HFF-Myc (cell line): ENCODE measurements around the gene F11R.
"Not testable (repeated sequence)": the region's sequence is repeated elsewhere in the genome, so short reads cannot be mapped to it uniquely, and the experiment has no call there.

Experiments used
- DNase-seq: peaks from one replicate; pipeline ENCODE4 v3.0.0-alpha.2; 2011; ENCODE audit warnings: low read depth; ENCODE audit errors: extremely low read depth
- H3K4me3 ChIP-seq: replicated peaks from 2 replicates; pipeline ENCODE4 v1.5.1; 2011; ENCODE audit warnings: low read depth, mild to moderate bottlenecking, control low read depth, low read length
- CTCF ChIP-seq: IDR thresholded peaks from 2 replicates; pipeline ENCODE4 v1.5.1; 2012; ENCODE audit warnings: mild to moderate bottlenecking, low read depth, low read length, control low read depth; ENCODE audit errors: missing control alignments

F11R gene

GRCh38 chr1:161021970-161022353 is 1.0 kb upstream of the F11R start:
- no peak for TF ChIP-seq CTCF
- H3K4me3 ChIP-seq = no peak overlapping the region
- no peak for DNase-seq

GRCh38 chr1:161021165-161021969 is 415 bp upstream of the F11R start:
- TF ChIP-seq CTCF = no peak
- peak overlapping the region; percentile 38 for H3K4me3 ChIP-seq
- no peak for DNase-seq

GRCh38 chr1:161019751-161020495 is 1.0 kb downstream of the F11R start:
- TF ChIP-seq CTCF = no peak
- DNase-seq = no peak
- H3K4me3 ChIP-seq = peak overlapping the region; percentile 38; the same call in 1 of the 2 replicates

- DNase-seq, H3K4me3 ChIP-seq: not testable (repeated sequence)
Observed at GRCh38 chr1:161019111-161019660, 1.8 kb downstream of the F11R start.

GRCh38 chr1:161018631-161018930 is 2.4 kb downstream of the F11R start:
- TF ChIP-seq CTCF = no peak
- H3K4me3 ChIP-seq = no peak overlapping the region
- DNase-seq = no peak

- TF ChIP-seq CTCF = no peak
- no peak for DNase-seq
- no peak overlapping the region for H3K4me3 ChIP-seq
Observed at GRCh38 chr1:161017756-161018630, 3.0 kb downstream of the F11R start.

- not testable (repeated sequence) for DNase-seq, H3K4me3 ChIP-seq
Observed at GRCh38 chr1:161017181-161017580, 3.8 kb downstream of the F11R start.

- H3K4me3 ChIP-seq, DNase-seq: not testable (repeated sequence)
Observed at GRCh38 chr1:161016683-161017082, 4.3 kb downstream of the F11R start.
